ENCODE data around the gene COMMD4.

The COMMD4 gene

DNA sequence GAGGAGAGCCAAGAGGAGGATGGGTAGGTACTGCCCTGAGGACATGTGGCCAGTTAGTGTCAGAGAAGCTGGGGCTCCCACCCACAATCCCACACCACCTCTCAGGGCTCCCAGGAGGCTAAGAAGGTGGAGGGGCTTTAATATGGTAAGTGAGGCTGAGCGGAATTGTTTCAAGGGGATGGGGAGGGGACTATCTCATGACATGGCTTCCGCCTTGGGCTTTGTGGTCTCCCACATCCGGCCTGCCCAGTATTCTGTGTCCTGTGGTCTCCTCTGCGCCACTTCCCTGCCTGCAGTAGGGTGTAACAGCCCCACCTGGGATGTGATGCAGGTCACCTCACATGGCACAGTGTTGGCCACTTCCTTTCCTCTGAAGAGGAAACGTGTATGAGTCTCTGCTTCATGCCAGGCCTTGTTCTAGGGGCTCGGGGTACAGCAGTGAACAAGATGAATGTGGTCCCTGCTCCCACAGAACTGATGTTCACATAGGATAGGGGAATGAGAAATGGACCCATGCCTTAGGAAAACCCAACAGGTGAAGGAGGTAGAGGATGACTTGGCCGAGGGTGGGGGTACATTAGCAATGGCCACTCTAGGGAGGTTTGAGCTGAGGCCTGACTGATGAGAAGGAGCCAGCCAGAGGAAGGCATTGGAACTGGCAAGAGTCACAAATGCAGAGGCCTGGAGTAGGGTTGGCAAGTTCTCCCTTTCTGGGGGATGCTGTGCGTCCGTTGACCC lies 14.2 kb downstream of the COMMD4 start:
- TF ChIP-seq, protein P1, sequence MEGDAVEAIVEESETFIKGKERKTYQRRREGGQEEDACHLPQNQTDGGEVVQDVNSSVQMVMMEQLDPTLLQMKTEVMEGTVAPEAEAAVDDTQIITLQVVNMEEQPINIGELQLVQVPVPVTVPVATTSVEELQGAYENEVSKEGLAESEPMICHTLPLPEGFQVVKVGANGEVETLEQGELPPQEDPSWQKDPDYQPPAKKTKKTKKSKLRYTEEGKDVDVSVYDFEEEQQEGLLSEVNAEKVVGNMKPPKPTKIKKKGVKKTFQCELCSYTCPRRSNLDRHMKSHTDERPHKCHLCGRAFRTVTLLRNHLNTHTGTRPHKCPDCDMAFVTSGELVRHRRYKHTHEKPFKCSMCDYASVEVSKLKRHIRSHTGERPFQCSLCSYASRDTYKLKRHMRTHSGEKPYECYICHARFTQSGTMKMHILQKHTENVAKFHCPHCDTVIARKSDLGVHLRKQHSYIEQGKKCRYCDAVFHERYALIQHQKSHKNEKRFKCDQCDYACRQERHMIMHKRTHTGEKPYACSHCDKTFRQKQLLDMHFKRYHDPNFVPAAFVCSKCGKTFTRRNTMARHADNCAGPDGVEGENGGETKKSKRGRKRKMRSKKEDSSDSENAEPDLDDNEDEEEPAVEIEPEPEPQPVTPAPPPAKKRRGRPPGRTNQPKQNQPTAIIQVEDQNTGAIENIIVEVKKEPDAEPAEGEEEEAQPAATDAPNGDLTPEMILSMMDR (IDR thresholded peaks at IDR 0.05; ENCODE audit: low read depth, low read length), result no peak
- DNase-seq (ENCODE audit: extremely low read depth, low read depth), result no peak

DNA sequence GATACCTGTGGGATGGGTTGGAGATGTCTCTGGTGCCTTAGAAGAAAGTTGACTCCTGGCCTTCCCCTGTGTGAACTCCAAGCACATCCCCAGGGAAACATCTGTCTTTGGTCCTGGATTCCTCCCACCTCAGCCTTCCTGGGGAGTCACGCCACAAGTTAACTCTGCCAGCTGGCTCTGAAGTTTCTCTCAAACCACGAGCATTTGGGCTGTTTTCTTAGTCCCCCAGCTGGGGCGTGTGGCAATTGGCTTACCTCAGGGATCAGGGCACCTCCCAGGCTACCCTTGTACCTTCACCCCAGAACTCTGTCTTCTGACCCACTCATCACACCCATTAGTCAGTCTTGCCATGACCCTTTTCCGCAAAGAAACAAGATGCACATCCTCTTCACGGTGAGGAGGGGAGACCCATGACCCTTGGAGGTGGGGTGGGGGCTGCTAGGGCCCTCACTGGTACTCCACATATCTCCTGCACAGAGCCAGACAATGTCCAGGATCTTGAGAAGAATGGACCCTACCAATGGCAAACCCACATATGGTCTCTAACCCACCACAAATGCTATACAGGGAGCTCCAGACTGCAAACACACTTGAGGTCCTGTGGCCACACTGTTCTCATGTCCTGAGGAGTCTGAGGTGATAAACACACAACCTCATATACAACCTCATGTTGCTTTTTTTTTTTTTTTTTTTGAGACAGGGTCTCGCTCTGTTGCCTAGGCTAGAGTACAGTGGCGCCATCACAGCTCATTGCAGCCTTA lies 14.9 kb downstream of the COMMD4 start:
- TF ChIP-seq, protein P1 (IDR thresholded peaks at IDR 0.05; ENCODE audit: low read depth, low read length), result no peak
- no peak for DNase-seq (ENCODE audit: extremely low read depth, low read depth)

DNA sequence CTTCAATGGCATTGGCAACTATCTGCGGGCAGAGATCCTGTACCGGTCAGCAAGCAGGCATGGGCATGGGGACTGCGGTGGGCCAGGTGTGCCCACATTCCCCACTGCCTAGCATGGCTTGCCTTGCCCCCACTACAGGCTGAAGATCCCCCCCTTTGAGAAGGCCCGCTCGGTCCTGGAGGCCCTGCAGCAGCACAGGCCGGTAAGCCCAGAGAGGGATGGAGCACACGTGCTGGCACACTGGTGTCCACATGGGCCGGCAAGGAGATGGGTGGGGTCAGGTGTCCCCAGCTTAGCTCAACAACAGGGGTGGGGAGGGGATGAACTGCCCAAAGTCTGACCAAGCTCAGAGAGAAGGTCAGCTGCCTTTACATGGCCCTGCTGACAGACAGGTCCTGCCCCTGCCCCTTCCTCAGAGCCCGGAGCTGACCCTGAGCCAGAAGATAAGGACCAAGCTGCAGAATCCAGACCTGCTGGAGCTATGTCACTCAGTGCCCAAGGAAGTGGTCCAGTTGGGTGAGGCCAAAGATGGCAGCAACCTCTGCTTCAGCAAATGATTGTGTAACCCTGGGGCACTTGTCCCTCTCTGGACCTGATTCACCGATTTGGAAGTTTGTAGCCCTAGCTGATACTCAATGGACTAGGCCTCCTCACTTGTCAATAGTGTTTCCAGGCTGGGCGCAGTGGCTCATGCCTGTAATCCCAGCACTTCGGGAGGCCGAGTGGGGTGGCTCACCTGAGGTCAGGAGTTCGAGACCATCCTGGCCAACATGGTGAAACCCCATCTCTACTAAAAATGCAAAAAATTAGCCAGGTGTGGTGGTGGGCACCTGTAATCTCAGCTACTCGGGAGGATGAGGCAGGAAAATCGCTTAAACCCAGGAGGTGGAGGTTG lies 16.6 kb downstream of the COMMD4 start:
- DNase-seq (ENCODE audit: extremely low read depth, low read depth), result no peak
- TF ChIP-seq, protein P1 (IDR thresholded peaks at IDR 0.05; ENCODE audit: low read depth, low read length), result no peak

DNA sequence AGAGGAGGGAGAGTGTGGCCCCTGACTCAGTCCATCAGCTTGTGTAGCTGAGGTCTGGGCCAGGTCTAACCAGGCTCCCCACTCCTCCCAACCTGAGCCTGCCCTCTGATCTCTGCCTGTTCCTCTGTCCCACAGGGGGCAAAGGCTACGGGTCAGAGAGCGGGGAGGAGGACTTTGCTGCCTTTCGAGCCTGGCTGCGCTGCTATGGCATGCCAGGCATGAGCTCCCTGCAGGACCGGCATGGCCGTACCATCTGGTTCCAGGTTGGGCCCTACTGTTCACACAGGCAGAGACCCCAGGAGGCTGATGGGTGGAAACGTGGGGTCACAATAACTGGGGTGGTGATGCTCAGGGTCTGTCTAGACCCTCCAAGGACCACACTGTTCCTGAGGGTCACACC lies 17.7 kb downstream of the COMMD4 start:
- TF ChIP-seq, protein P1 (IDR thresholded peaks at IDR 0.05; ENCODE audit: low read depth, low read length), result no peak
- no peak for DNase-seq (ENCODE audit: extremely low read depth, low read depth)

DNA sequence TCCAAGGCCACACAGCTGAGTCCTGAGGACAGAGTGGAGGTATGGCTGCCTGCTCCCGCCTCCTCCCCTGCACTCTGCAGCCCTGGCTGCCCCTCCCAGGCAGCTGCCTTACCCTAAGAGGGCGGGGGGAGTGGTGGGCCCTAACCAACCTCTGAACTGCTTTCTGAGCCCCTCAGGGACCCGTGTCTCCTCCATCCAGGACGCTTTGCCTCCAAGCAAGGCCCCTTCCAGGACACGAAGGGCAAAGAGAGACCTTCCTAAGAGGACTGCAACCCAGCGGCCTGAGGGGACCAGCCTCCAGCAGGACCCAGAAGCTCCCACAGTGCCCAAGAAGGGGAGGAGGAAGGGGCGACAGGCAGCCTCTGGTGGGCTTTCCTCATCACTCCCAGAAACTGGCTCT lies 18.6 kb downstream of the COMMD4 start:
- DNase-seq (ENCODE audit: extremely low read depth, low read depth), result no peak
- TF ChIP-seq, protein P1 (IDR thresholded peaks at IDR 0.05; ENCODE audit: low read depth, low read length), result no peak

DNA sequence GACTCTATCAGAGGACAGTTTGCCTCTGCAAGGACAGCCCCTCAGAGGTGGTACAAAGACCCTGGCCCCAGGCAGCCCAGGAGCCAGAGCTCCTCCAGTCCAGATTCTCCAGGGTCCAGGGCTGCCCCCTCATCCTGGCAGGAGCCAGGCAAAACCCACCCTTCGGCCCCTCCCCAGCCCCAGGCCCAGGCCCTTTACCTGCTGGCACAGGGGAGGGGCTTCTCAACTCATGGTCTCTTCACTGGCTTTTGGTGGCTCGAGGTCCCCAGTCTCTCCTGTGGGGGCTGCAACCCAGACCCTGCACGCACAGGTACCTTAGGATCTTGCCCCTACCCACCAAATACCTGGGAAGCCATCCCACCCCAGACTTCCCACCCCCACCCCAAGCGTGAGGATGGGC lies 19.5 kb downstream of the COMMD4 start:
- DNase-seq (ENCODE audit: extremely low read depth, low read depth), result no peak
- TF ChIP-seq, protein P1 (IDR thresholded peaks at IDR 0.05; ENCODE audit: low read depth, low read length), result no peak
